Sigmoid colon (tissue), 4 donors: ENCODE results near the gene YPEL5.

ENCODE experiments used
- CTCF ChIP-seq, 4 experiments: fragments of 450-650 bp in 3 of 4; fragments of 200-600 bp in 1 of 4; IDR thresholded peaks; one replicate each; pipeline ENCODE4 v1.5.1; 2016 to 2019; ENCODE audit warnings: antibody characterized with exemption in 4 of 4, mild to moderate bottlenecking in 3 of 4, moderate library complexity in 2 of 4
- POLR2A ChIP-seq, 2 donors: fragments of 450-650 bp; IDR thresholded peaks; one replicate each; pipeline ENCODE4 v1.6.1; 2016; ENCODE audit warnings: antibody characterized with exemption in 2 of 2, mild to moderate bottlenecking in 2 of 2, moderate library complexity in 2 of 2
- POLR2AphosphoS5 ChIP-seq, 4 donors: sonication (generic); formaldehyde crosslinking; IDR thresholded peaks; one replicate each; pipeline ENCODE4 v1.6.1; 2017; ENCODE audit warnings: antibody characterized with exemption in 4 of 4

- TF ChIP-seq POLR2AphosphoS5 (IDR thresholded peaks at IDR 0.05) (no peak), CTCF (IDR thresholded peaks at IDR 0.05) (no peak), POLR2A (IDR thresholded peaks at IDR 0.05) (no peak)
Observed at GRCh38 chr2:30204281-30204680, 57.5 kb downstream of the YPEL5 start.
